ENCODE results near the gene GALNT18.
"Not testable (repeated sequence)": the region's sequence is repeated elsewhere in the genome, so short reads cannot be mapped to it uniquely, and the experiment has no call there.

Gene GALNT18

DNA sequence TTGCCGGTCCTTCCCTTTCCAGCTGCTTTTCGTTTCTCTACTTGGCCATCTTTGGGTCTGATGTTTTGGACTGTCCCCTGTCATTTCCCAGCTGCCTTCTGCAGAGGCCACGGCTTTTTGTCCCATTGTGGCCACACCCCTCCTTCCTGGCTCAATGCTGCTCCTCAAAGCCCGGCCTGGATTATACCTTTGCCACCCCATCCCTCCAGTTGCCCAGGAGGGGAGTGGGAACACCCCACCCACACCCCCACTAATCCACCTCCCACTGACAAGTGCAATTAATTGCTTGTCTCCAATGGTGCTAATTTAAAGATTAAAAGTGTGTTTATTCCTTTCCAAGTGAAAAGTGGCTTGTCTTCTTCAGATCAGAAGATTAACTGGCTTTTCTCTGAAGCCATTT lies 234.6 kb downstream of the GALNT18 start:
- no peak for DNase-seq (ENCODE audit: low read depth in 2 of 2)

DNA sequence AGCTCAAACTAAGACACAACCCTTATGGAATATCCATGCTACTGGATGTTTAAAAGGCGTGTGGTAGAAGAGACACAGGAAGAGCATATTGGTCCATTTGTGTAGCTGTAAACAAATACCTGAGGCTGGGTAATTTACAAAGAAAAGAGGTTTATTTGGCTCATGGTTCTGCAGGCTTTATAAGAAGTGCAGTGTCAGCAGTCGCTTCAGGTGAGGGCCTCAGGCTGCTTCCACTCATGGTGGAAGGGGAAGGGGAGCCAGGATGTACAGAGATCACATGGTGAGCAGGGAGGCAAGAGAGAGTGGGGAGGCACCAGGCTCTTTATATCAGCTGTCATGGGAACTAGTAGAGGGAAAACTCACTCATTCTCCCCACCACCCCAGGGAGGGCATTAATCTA lies 237.0 kb downstream of the GALNT18 start:
- DNase-seq (ENCODE audit: low read depth in 2 of 2) = no peak

- DNase-seq (ENCODE audit: low read depth in 2 of 2) = no peak
Observed at GRCh38 chr11:11383995-11384394, 237.8 kb downstream of the GALNT18 start.

GRCh38 chr11:11382858-11383532 lies 238.8 kb downstream of the GALNT18 start:
- no peak for DNase-seq (ENCODE audit: low read depth in 2 of 2)

- no peak for DNase-seq (ENCODE audit: low read depth in 2 of 2)
Observed at GRCh38 chr11:11381471-11382105, 240.2 kb downstream of the GALNT18 start.

GRCh38 chr11:11380883-11381282 lies 240.9 kb downstream of the GALNT18 start:
- DNase-seq (ENCODE audit: low read depth in 2 of 2) = no peak

DNA sequence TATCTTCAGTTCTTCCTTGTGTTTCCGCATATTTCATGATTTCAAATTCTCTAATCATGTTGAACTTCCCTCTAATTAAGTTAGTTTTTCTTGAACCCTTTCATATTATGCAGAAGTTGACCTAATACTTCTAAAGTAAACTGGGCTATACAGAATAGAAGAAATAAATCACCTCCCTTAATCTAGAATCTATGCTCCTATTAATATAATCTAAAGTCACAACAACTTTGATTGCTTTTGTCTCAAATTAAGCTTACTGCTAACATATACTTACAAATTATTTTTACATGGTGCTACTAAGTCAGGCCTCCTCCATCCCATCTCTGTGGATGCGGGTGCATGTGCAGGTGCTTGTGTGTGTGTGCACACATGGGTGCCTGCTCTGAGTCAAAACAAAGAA lies 241.5 kb downstream of the GALNT18 start:
- DNase-seq (ENCODE audit: low read depth in 2 of 2) = no peak

DNA sequence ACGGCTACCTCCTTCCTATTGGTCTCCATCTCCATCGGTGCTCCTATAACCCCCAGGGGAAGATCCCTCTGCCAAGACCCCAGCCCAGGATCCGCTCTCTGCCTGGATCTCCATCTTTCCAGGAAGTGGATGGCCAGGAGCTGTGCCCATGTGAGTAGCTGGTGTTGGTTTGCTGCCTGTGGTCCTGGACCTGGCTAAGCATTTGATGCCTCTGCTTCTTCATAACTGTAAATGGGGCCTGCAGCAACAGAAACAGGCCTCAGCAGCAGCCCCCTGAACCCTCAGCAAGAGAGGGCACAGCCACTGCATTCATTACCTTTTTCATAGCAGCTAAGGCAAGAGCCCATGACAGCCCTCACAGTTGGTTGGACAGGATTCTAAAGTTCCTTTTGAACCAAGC lies 242.1 kb downstream of the GALNT18 start:
- no peak for DNase-seq (ENCODE audit: low read depth in 2 of 2)

- DNase-seq (ENCODE audit: low read depth in 2 of 2) = no peak
Observed at GRCh38 chr11:11378184-11378940, 243.4 kb downstream of the GALNT18 start.

DNA sequence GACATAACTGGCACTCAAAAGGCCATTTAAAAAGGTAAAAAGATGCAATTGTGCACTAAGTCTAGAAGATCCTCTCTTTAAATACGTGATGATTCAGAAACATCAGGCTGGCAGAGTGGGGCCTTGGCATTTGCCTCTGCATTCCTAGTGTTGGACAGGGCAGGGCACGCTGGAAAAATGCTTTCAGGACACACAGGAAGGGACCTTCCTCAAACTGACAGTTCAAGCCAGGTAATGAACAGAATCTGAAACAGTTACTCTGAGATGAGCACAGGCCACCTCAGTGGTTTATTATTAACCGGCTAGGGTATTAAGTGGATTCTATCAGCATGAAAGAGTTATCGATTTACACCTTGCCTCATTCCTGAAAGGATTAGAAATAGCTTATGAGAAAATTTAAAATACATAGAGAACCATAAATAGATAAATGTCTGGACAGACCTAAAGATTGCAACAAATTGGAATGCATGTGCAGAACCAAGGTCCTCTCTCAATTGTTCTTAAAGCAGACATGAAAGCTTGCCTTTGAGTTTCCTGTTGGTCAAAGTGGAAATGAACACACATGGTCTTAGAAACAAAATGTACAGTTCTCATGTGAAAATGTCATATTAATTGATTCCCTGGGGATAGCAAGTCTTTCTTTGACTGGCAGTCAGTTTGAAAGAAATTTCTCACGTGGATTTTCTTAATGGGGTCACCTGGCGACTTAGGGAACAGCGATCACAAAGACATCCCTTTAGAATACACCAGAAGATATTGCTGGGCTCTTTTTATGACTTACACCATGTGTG lies 247.3 kb downstream of the GALNT18 start:
- no peak for DNase-seq (ENCODE audit: low read depth in 2 of 2)

- DNase-seq (ENCODE audit: low read depth in 2 of 2) = no peak
Observed at GRCh38 chr11:11373934-11374333, 247.9 kb downstream of the GALNT18 start.

- DNase-seq (ENCODE audit: low read depth in 2 of 2) = no peak
Observed at GRCh38 chr11:11372461-11372860, 249.3 kb downstream of the GALNT18 start.

DNA sequence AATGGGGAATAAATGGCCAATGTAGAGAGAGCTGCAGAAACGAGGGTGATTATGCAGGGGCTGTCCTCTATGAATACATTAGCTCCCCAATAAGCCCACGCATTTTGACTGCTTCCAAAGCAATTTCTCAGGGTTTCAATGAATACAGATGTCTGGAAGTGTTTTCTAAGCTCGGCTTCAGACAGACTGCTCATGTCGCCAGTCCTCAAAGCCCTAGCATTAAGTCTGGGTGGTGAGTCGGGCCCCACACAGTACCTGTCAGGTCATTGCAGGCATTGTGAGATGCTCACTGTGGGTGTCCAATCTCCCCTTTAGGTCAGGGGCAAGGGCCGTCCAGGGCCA lies 250.9 kb downstream of the GALNT18 start:
- DNase-seq (ENCODE audit: low read depth in 2 of 2) = no peak

DNA sequence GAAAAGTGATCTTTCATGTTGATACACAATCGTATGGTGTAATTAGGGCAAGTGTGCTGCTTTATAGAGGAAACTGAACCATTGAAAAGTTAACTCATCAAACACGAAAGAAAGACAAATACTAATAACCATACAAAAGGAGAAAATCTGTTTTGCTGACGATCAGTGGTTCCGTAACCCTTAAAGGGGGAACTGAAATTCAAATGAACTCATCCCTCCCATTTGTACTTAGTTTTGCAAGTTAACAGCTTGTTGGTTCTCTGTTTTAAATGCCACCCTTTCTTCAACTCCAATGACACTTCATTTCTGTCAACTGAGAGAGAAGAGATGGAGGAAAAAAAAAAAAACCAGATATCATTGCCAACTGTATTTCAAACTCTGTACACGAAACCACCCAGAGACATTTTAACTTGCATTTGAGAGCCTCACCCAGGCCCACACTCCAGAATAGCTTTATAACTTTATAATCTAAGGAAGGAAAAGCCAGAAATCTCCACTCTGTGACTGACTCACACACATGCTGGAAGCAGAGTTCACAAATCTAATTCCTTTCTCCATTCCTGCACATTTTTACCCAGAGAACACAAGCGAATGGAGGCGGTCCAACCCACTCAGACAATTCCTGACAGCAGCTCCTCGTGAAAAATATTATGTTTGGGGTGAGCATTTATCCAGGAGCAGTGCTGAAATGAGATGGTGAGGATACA lies 251.4 kb downstream of the GALNT18 start:
- DNase-seq (ENCODE audit: low read depth in 2 of 2) = no peak

- no peak for DNase-seq (ENCODE audit: low read depth in 2 of 2)
Observed at GRCh38 chr11:11366793-11367192, 255.0 kb downstream of the GALNT18 start.

DNA sequence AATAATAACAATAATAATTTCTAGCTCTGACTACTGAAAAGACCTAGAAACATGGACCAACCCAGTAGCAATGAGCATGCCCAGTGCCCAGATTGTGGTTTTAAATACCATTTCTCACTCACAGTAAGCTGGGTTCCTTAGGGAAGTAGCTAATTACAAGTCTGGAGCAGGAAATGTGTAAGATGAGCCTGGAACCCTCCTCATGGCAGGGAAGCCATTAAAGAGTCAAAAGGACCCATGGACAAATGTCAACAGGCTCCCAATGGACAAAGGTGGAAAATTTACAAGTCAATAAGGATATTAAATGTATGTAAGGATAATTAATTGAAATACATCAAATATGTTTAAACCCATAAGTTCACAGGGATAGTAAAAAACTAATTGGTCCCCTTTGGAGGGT lies 258.1 kb downstream of the GALNT18 start:
- no peak for DNase-seq (ENCODE audit: low read depth in 2 of 2)

- no peak for DNase-seq (ENCODE audit: low read depth in 2 of 2)
Observed at GRCh38 chr11:11359611-11360010, 262.2 kb downstream of the GALNT18 start.

- no peak for DNase-seq (ENCODE audit: low read depth in 2 of 2)
Observed at GRCh38 chr11:11356842-11357241, 265.0 kb downstream of the GALNT18 start.

DNA sequence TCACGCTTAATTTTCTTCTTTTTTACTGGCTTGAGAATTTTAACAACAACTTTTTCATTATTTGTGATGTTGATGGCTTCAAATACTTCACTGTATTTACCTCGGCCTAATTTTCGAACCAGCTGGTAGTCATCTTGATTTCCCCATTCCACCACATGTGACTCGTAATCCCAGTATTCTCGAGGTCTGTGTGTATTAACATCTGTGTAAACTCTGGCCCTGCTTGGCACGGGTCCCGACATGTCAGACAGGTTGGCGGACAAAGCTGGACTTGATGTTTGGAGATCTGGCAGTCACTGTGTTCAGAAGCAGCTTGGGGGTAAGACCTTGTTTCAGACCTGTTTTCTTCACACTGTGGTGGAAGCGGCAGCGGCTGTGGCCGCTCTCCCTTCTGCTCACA lies 268.9 kb downstream of the GALNT18 start, which contains the start of gene CSNK2A3:
Gene CSNK2A3 (minus strand): TSS at position 373 of the 400 bp plus-strand sequence. CDS start 131 bp downstream, at position 242.
- DNase-seq (ENCODE audit: low read depth in 2 of 2) = not testable (repeated sequence)

DNA sequence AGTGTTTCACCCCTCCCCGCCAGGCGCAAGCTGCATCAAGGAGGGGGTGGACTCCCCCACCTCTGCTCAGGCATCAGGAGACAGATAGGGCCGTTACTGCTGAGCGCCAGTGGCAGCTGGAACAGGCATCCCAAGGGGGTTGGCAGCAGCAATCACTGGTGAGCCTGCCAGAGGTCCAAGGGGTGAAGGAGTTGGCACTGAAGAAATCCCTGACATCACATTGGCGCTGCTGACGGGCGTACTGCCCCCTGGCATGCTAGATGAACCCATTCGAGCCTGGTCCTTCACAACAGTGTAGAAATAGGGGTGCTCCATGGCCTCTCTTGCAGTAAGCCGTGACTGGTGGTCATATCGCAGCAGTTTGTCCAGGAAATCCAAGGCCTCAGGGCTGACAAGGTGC lies 270.0 kb downstream of the GALNT18 start:
- not testable (repeated sequence) for DNase-seq (ENCODE audit: low read depth in 2 of 2)

DNA sequence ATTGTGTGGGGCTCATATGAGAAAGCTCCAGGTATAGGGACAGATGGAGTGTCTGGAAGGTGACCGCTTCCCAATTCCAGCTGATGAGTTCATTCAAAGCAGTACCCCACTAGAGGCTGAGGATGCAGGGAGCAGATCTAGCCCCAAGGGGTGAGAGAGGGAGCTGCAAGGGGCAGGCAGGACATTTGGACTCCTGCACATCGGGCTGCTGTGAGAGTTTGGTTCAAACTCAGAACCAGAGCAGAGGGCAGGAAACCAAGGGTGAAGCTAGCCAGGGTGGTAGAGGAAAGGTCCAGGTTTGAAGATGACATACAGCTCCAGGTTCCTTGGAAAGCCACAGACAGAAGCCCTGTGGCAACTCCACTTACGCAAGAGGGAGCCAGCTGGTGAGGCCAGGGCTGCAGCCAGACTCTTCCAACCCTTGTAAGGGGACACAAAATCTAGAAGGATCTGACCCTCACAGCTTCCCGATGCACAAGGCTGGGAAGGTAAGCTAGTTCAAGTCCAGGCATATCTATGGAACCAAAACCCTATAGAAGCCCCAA lies 270.7 kb downstream of the GALNT18 start:
- no peak for DNase-seq (ENCODE audit: low read depth in 2 of 2)

Data from stimulated activated CD8-positive, alpha-beta memory T cell treated with anti-CD3 and anti-CD28 coated beads, Interleukin-2, amount 100 ng/mL, for 48 hours (primary cell).